GM12878 (cell line): ENCODE measurements around the gene TEFM. TPM values are rescaled to one million over a fixed set of nuclear protein-coding genes. Genes with fewer than 3 reads are reported as not detected.

ENCODE experiments used
- ATAC-seq: fragments of 200-7000 bp; cut with Tn5 transposase; 3 replicates; pipeline ENCODE4 v1.9.1; 2020; ENCODE audit warnings: mild to moderate bottlenecking, moderate library complexity
- BruUV-seq: library from RNA; stranded (reverse); fragments of 400-500 nt; replicated peaks from 2 replicates; lab custom pipeline; 2021; lab: Mats Ljungman, UMichigan
- CTCF ChIA-PET: fragments of 300-600 bp; sonication (Branson Sonifier 250); formaldehyde crosslinking; extraction: SDS; loops from one replicate; lab custom pipeline; 2021; ENCODE audit warnings: inconsistent platforms; lab: Yijun Ruan, JAX
- POLR2A ChIA-PET: fragments of 350-600 bp; formaldehyde crosslinking; extraction: SDS; loops from one replicate; lab custom pipeline; 2021; ENCODE audit warnings: inconsistent platforms; lab: Charles Lee
- RAD21 ChIA-PET: fragments of 300-600 bp; sonication (Branson Sonifier 250); formaldehyde crosslinking; loops from one replicate; lab custom pipeline; 2023; ENCODE audit warnings: antibody characterized with exemption; ENCODE audit not compliant: unreplicated experiment; lab: Charles Lee
- SMC1A ChIA-PET: fragments of 300-600 bp; sonication (Branson Sonifier 250); formaldehyde crosslinking; loops from one replicate; lab custom pipeline; 2023; ENCODE audit not compliant: unreplicated experiment, uncharacterized antibody; lab: Charles Lee
- DNase-seq: peaks from one replicate; pipeline ENCODE4 v3.0.0-alpha.2; 2011; ENCODE audit warnings: low read depth, low spot score
- FAIRE-seq: peaks from 3 replicates; lab custom pipeline; 2011; peaks lifted over from hg19 to GRCh38; lab: Jason Lieb, UNC
- H2AFZ ChIP-seq: 2 replicates; pipeline ENCODE4 v1.6.0; 2011; ENCODE audit warnings: low read depth, low read length, control low read depth; ENCODE audit not compliant: control insufficient read depth
- H3K27ac ChIP-seq: 2 replicates; pipeline ENCODE4 v1.5.1; 2011; ENCODE audit warnings: control low read depth; ENCODE audit not compliant: control insufficient read depth, insufficient read depth
- H3K27me3 ChIP-seq, 2 experiments: replicated peaks in 1 of 2; 2 replicates each; pipeline versions ENCODE4 v1.6.0 to v1.6.1; 2011; ENCODE audit warnings: low read length in 1 of 2; ENCODE audit not compliant: control insufficient read depth in 2 of 2, insufficient read depth in 2 of 2
- H3K36me3 ChIP-seq, 2 experiments: 2 replicates each; pipeline ENCODE4 v1.5.1; 2011; ENCODE audit warnings: low read length in 1 of 2; ENCODE audit not compliant: control insufficient read depth in 2 of 2, insufficient read depth in 2 of 2
- H3K4me1 ChIP-seq: 2 replicates; pipeline ENCODE4 v1.6.1; 2011; ENCODE audit warnings: mild to moderate bottlenecking, low read length, moderate library complexity, mixed read lengths; ENCODE audit not compliant: control insufficient read depth, insufficient read depth
- H3K4me2 ChIP-seq: 2 replicates; pipeline ENCODE4 v1.6.0; 2011; ENCODE audit warnings: control low read depth; ENCODE audit not compliant: control insufficient read depth, insufficient read depth
- H3K4me3 ChIP-seq: fragments of 200-600 bp; sonication (generic); 2 replicates; pipeline ENCODE4 v1.5.1; 2016
- H3K79me2 ChIP-seq: 2 replicates; pipeline ENCODE4 v1.6.0; 2011; ENCODE audit warnings: low read length; ENCODE audit not compliant: control insufficient read depth, insufficient read depth
- H3K9ac ChIP-seq: 2 replicates; pipeline ENCODE4 v1.8.0; 2011; ENCODE audit warnings: low read length, control low read depth, mixed read lengths; ENCODE audit not compliant: control insufficient read depth, insufficient read depth
- H3K9me3 ChIP-seq: replicated peaks from 3 replicates; pipeline ENCODE4 v1.5.1; 2011; ENCODE audit warnings: mild to moderate bottlenecking, low read length; ENCODE audit not compliant: control insufficient read depth, insufficient read depth
- H4K20me1 ChIP-seq: 2 replicates; pipeline ENCODE4 v1.6.0; 2011; ENCODE audit not compliant: control insufficient read depth, insufficient read depth
- BCLAF1 ChIP-seq: fragments of 450-650 bp; IDR thresholded peaks from 2 replicates; pipeline ENCODE4 v1.6.1; 2017; ENCODE audit warnings: antibody characterized with exemption, mild to moderate bottlenecking, moderate library complexity
- BHLHE40 ChIP-seq, 2 experiments: fragments of 450-650 bp in 1 of 2; IDR thresholded peaks; 2 replicates each; pipeline ENCODE4 v1.6.1; 2011 to 2017; ENCODE audit warnings: low read depth in 2 of 2, borderline replicate concordance in 1 of 2, improper control_type of control experiment in 1 of 2, low read length in 1 of 2, mild to moderate bottlenecking in 1 of 2
- IRF5 ChIP-seq: fragments of 450-650 bp; IDR thresholded peaks from 2 replicates; pipeline ENCODE4 v1.6.1; 2017; ENCODE audit warnings: borderline replicate concordance
- KLF5 ChIP-seq: fragments of 450-650 bp; IDR thresholded peaks from 2 replicates; pipeline ENCODE4 v1.6.1; 2014; ENCODE audit warnings: mild to moderate bottlenecking; ENCODE audit not compliant: partially characterized antibody
- SKIL ChIP-seq: fragments of 450-650 bp; IDR thresholded peaks from 2 replicates; pipeline ENCODE4 v1.6.1; 2017; ENCODE audit warnings: mild to moderate bottlenecking, low read depth, inconsistent platforms; ENCODE audit not compliant: poor library complexity, severe bottlenecking
- SP1 ChIP-seq: IDR thresholded peaks from one replicate; pipeline ENCODE4 v1.6.1; 2011; ENCODE audit warnings: low read depth, low read length
- SRF ChIP-seq, 2 experiments: IDR thresholded peaks; 2 replicates each; pipeline ENCODE4 v1.6.1; 2011; ENCODE audit warnings: low read depth in 2 of 2, low read length in 2 of 2, mild to moderate bottlenecking in 1 of 2, moderate library complexity in 1 of 2
- STAT3 ChIP-seq: IDR thresholded peaks from 2 replicates; pipeline ENCODE4 v1.6.1; 2011; ENCODE audit warnings: low read depth, low read length, improper control_type of control experiment
- WGBS: methylation state at CpG from one replicate; pipeline ENCODE4 v1.1.6; 2016; ENCODE audit warnings: low lambda C conversion rate; ENCODE audit not compliant: insufficient replicate concordance, insufficient coverage; ENCODE audit errors: missing lambda C conversion rate; 5-methylcytosine and 5-hydroxymethylcytosine counted together
- in situ Hi-C: fragments of 300-500 bp; cut with MboI; formaldehyde crosslinking; loops from 9 replicates; pipeline ENCODE4 v1.14.3; 2018; ENCODE audit warnings: mixed read lengths
- intact Hi-C: fragments of 100-400 bp; cut with micrococcal nuclease; formaldehyde crosslinking; loops from one replicate; pipeline ENCODE4 v1.14.2; 2022; ENCODE audit not compliant: unreplicated experiment
- polyA plus RNA-seq, 11 experiments: library from polyadenylated mRNA; depleted of rRNA in 4 of 11; unstranded in 6 of 11; stranded (reverse) in 5 of 11; fragments of >200 nt; fragmentation: Nextera tagmentation in 4 of 11; fragmentation: Illumina TruSeq in 1 of 11; extraction: Ambion mirVana in 4 of 11; extraction: Trizol in 1 of 11; gene quantifications; 1 replicate in 1 of 11; 2 replicates in 10 of 11; pipeline versions ENCODE4 v1.2.1 to v1.2.3, GENCODE V29; 2011 to 2016; ENCODE audit warnings: inconsistent platforms in 2 of 11, missing spikeins in 2 of 11, low read depth in 1 of 11
- total RNA-seq, 4 experiments: library from RNA; depleted of rRNA in 3 of 4; stranded (reverse); fragments of >200 nt in 3 of 4; fragmentation: Illumina TruSeq in 1 of 4; extraction: Trizol in 1 of 4; gene quantifications; 2 replicates each; pipeline versions ENCODE4 v1.2.1 to v1.2.3, GENCODE V29; 2013 to 2021

The TEFM gene
- total and polyA plus RNA-seq, 10 of the 15 experiments (the other 5 are each of a cell fraction or from before 2014, with no cell fraction given): 11.5 to 57.1 (median 28.6) TPM

GRCh38 chr17:30928584-30928983, 22.5 kb upstream of the TEFM start:
- ChIA-PET CTCF (interaction anchor here (1.3 kb wide), 1 partner anchor 14 kb away, joined by 3 read pairs; no protein-coding TSS in a partner anchor), SMC1A (interaction anchor here (2.6 kb wide), 1 partner anchor 9 kb away, joined by 7 read pairs; no protein-coding TSS in a partner anchor), RAD21 (no interaction called here), POLR2A (no interaction called here)
- H3K4me3 ChIP-seq: no peak overlapping the region
- DNase-seq (no peak), FAIRE-seq (no peak), ATAC-seq (no peak)
- intact Hi-C loops (no loop called here), in situ Hi-C loops (no loop called here)
- TF ChIP-seq BHLHE40 (IDR thresholded peaks at IDR 0.05; ENCODE audit: borderline replicate concordance in 1 of 2, low read depth in 2 of 2, low read length in 1 of 2) (no peak), IRF5 (no peak), SP1 (no peak), SRF (IDR thresholded peaks at IDR 0.05; ENCODE audit: low read depth in 2 of 2, low read length in 2 of 2) (no peak), BCLAF1 (no peak), KLF5 (no peak), SKIL (no peak), STAT3 (no peak)
- H4K20me1 ChIP-seq: no peaks in the 10 kb centered on the region
- no peak overlapping the region for H2AFZ ChIP-seq
- no peaks in the 10 kb centered on the region for H3K9me3 ChIP-seq
- no peak overlapping the region for H3K4me2 ChIP-seq
- H3K27me3 ChIP-seq: no peaks in the 10 kb centered on the region; a peak in 1 of 4 replicates
- no peaks in the 10 kb centered on the region for H3K79me2 ChIP-seq
- BruUV-seq: no TSS peak
- no peak overlapping the region for H3K27ac ChIP-seq
- peaks cover 6% of the 10 kb centered on the region for H3K4me1 ChIP-seq
- WGBS: 97% methylated on average over 3 of the region's 3 CpGs
- no peak overlapping the region for H3K9ac ChIP-seq
- no peaks in the 10 kb centered on the region for H3K36me3 ChIP-seq
